Measurements from ENCODE around the gene USPL1.
A peak's percentile ranks its signal among the peaks of the same experiment; 100 is the strongest.

USPL1 gene

DNA sequence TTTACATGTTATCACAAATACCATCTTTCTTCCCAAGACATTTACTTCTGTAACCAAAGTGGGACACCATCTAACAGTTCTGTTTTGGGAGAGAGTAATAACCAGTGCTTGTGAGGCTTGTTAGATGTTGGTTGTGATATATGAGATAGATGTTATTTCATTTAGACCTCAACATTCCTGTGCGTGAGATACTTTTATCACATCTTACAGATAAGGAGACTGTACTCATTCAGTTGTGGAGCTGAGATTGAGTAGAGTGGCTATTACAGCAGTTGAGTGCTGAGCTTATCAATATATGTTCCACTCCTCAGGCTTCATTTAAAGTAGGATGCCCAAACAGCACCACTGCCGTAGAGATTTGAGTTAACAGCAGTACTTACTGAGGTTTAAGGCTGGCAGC, 43.1 kb downstream of the USPL1 start:
- Histone ChIP-seq H3K9ac (ENCODE audit: low read depth, low read length) (no peak overlapping the region), H3K4me1 (ENCODE audit: insufficient read depth, low read length) (0 out of 2 replicates have a peak, but pooled peaks cover 4% of the 10 kb centered on the region), H3K4me3 (ENCODE audit: low read length) (no peak overlapping the region), H3K9me3 (ENCODE audit: insufficient read depth, low read depth, low read length) (no peaks in the 10 kb centered on the region), H3K36me3 (ENCODE audit: insufficient read depth, low read length) (peaks cover 36% of the 10 kb centered on the region), H3K27ac (ENCODE audit: low read depth, low read length) (no peak overlapping the region), H3K27me3 (ENCODE audit: insufficient read depth, low read length) (no peaks in the 10 kb centered on the region)
- WGBS = 89% methylated on average over 1 of the region's 2 CpGs

DNA sequence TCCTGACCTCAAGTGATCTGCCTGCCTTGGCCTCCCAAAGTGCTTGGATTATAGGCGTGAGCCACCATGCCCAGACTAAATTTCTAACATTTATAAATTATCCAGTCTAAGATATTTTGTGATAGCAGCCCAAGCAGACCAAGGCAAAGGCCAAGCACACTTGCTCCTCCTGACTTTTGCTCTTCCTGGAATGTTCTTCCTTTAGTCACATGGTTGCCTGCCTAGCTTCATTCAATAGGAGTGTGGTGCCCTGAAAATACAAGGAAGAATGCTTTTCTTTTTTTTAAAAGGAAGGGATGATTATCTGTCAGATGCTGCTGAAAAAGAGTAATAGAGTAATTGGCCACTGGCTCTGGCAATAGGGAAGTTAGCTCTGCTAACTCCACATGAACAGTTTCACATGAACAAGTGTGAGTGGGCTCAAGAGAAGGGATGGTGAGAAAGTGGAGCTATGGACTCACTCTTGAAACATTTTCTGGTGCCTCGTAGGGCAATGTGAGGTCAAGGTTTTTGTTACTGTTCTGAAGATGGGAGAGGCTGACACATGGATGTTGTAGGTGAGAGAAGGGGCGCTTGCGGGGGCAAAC, 47.1 kb downstream of the USPL1 start:
- no peaks in the 10 kb centered on the region for H3K4me1 ChIP-seq (ENCODE audit: insufficient read depth, low read length)
- H3K36me3 ChIP-seq (ENCODE audit: insufficient read depth, low read length) = no peaks in the 10 kb centered on the region
- no peaks in the 10 kb centered on the region for H3K9me3 ChIP-seq (ENCODE audit: insufficient read depth, low read depth, low read length)
- no peak overlapping the region for H3K4me3 ChIP-seq (ENCODE audit: low read length)
- no peaks in the 10 kb centered on the region for H3K27me3 ChIP-seq (ENCODE audit: insufficient read depth, low read length)
- H3K27ac ChIP-seq (ENCODE audit: low read depth, low read length) = no peak overlapping the region
- no peak overlapping the region for H3K9ac ChIP-seq (ENCODE audit: low read depth, low read length)
- 83% methylated on average over 4 of the region's 4 CpGs for WGBS

DNA sequence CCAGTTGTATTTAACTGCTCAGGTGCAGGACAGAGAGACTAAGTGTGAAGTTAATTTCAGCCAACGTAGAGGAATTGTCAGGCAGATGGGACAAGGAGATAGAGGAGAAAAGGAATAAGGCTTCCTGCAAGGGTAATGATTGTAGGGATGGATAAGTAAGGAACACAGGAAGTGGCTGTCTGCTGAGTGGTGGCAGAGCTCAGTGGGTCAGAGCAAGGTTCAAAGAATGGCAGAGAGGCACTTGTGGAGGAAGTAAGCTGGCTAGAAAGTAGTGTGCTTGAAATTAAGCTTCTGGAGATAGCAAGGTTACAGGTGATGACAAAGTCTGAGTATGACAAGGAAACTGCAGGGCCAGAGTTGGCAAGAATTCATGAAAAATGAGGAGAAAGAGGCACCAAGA, 47.9 kb downstream of the USPL1 start:
- no peaks in the 10 kb centered on the region for H3K9me3 ChIP-seq (ENCODE audit: insufficient read depth, low read depth, low read length)
- no peaks in the 10 kb centered on the region for H3K36me3 ChIP-seq (ENCODE audit: insufficient read depth, low read length)
- no peaks in the 10 kb centered on the region for H3K27me3 ChIP-seq (ENCODE audit: insufficient read depth, low read length)
- H3K4me1 ChIP-seq (ENCODE audit: insufficient read depth, low read length) = no peaks in the 10 kb centered on the region
- no peak overlapping the region for H3K27ac ChIP-seq (ENCODE audit: low read depth, low read length)
- WGBS = 75% methylated on average over 1 of the region's 1 CpG
- no peak overlapping the region for H3K9ac ChIP-seq (ENCODE audit: low read depth, low read length)
- H3K4me3 ChIP-seq (ENCODE audit: low read length) = no peak overlapping the region

DNA sequence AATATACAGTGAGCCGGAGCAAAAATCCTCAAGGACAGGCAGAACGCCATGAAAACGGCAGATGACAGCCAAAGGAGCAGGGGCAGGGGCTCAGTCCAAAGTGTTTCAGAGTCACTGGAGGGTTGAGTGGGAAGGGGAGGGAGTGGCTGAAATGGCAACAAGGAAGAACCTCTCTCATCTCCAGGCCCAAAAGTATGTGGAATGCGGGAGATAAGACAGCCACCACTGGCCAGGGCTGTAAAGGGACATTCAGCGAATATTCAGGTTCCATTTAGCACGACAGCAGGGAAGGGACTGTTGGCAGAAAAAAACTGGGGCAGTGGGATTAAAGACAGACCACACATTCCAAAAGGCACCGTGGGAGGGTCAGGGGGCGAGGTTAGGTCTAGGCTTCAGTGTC, 48.4 kb downstream of the USPL1 start:
- Histone ChIP-seq H3K27me3 (ENCODE audit: insufficient read depth, low read length) (no peaks in the 10 kb centered on the region), H3K9ac (ENCODE audit: low read depth, low read length) (no peak overlapping the region), H3K36me3 (ENCODE audit: insufficient read depth, low read length) (no peaks in the 10 kb centered on the region), H3K27ac (ENCODE audit: low read depth, low read length) (no peak overlapping the region), H3K4me3 (ENCODE audit: low read length) (no peak overlapping the region), H3K4me1 (ENCODE audit: insufficient read depth, low read length) (no peaks in the 10 kb centered on the region), H3K9me3 (ENCODE audit: insufficient read depth, low read depth, low read length) (no peaks in the 10 kb centered on the region)
- WGBS = 63% methylated on average over 8 of the region's 8 CpGs

DNA sequence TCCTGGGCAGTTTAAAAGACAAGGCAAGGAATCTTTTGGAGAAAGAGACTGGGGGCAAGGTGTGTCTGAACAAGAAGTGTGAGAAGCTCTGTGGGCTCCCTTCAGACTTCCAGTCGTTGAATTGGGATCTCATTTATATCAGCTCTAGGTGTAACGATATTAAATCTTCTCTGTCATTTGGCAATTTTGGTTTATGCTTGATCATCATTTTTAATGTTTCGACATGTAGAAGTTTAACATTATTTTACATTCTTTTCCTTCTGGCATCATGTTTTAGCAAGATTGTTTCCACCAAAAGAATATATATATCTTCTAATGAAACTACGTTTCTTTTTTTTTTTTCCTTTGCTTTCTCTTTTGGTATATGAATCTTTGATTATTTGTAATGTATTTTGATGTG, 49.3 kb downstream of the USPL1 start:
- Histone ChIP-seq H3K9me3 (ENCODE audit: insufficient read depth, low read depth, low read length) (no peaks in the 10 kb centered on the region), H3K9ac (ENCODE audit: low read depth, low read length) (no peak overlapping the region), H3K4me3 (ENCODE audit: low read length) (no peak overlapping the region), H3K27me3 (ENCODE audit: insufficient read depth, low read length) (no peaks in the 10 kb centered on the region), H3K36me3 (ENCODE audit: insufficient read depth, low read length) (no peaks in the 10 kb centered on the region), H3K4me1 (ENCODE audit: insufficient read depth, low read length) (no peaks in the 10 kb centered on the region), H3K27ac (ENCODE audit: low read depth, low read length) (no peak overlapping the region)
- WGBS = 94% methylated on average over 2 of the region's 4 CpGs

DNA sequence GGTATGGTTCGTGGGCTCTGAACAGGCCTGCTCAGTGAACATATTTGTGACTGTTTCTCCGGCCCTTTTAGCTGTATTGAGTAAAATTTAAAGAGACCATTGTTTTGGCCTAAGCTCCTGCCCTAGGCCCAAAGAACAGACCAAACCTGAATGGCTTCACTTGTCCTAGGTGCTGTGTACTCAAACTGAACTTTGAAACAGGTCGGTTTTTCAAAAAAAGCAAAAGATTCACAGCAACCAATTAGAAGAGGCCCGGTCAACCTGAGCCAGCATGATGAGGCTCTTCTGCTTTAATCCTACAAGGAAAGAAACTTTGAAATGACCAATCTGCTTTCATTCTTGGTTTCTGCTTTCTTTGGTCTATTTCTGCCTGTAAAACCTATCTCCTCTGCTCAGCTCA, 50.6 kb downstream of the USPL1 start:
- WGBS = 96% methylated on average over 4 of the region's 4 CpGs

DNA sequence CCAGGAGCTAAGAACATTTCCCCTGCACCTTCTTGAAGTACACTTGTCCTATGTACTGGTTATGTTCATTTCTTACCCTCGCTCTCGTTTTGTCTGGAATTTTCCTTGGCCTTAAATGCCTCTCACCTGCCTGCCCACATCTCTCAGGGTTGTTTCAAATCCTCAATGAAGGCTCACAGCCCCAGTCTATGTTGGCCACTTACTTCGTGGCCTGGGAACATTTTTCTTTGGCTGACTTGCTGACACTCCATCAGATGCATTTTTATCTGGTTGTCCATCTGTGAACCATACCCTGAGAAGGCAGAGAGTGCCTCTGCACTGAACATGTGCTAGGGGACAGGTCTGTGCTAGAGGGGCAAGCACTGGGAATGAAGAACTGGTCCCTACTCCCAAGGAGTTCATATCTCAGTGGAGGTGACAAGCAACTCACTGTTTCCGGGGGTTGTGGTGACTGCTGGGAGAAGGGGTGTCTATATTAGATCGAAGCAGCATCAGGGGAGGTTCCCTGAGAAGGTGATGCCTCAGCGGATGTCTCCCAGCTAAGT, 53.6 kb downstream of the USPL1 start:
- H3K4me1 ChIP-seq (ENCODE audit: insufficient read depth, low read length) = no peaks in the 10 kb centered on the region
- 92% methylated on average over 6 of the region's 6 CpGs for WGBS
- no peaks in the 10 kb centered on the region for H3K36me3 ChIP-seq (ENCODE audit: insufficient read depth, low read length)
- H3K27ac ChIP-seq (ENCODE audit: low read depth, low read length) = no peak overlapping the region
- H3K4me3 ChIP-seq (ENCODE audit: low read length) = no peak overlapping the region
- H3K9me3 ChIP-seq (ENCODE audit: insufficient read depth, low read depth, low read length) = no peaks in the 10 kb centered on the region
- H3K9ac ChIP-seq (ENCODE audit: low read depth, low read length) = no peak overlapping the region
- H3K27me3 ChIP-seq (ENCODE audit: insufficient read depth, low read length) = peaks cover 4% of the 10 kb centered on the region

More for the DNA sequence above, 50.6 kb downstream of the USPL1 start:
- H3K4me3 ChIP-seq (ENCODE audit: low read length) = no peak overlapping the region
- H3K4me1 ChIP-seq (ENCODE audit: insufficient read depth, low read length) = no peaks in the 10 kb centered on the region
- no peak overlapping the region for H3K27ac ChIP-seq (ENCODE audit: low read depth, low read length)
- H3K27me3 ChIP-seq (ENCODE audit: insufficient read depth, low read length) = no peaks in the 10 kb centered on the region
- H3K9me3 ChIP-seq (ENCODE audit: insufficient read depth, low read depth, low read length) = no peaks in the 10 kb centered on the region
- no peaks in the 10 kb centered on the region for H3K36me3 ChIP-seq (ENCODE audit: insufficient read depth, low read length)
- H3K9ac ChIP-seq (ENCODE audit: low read depth, low read length) = no peak overlapping the region

DNA sequence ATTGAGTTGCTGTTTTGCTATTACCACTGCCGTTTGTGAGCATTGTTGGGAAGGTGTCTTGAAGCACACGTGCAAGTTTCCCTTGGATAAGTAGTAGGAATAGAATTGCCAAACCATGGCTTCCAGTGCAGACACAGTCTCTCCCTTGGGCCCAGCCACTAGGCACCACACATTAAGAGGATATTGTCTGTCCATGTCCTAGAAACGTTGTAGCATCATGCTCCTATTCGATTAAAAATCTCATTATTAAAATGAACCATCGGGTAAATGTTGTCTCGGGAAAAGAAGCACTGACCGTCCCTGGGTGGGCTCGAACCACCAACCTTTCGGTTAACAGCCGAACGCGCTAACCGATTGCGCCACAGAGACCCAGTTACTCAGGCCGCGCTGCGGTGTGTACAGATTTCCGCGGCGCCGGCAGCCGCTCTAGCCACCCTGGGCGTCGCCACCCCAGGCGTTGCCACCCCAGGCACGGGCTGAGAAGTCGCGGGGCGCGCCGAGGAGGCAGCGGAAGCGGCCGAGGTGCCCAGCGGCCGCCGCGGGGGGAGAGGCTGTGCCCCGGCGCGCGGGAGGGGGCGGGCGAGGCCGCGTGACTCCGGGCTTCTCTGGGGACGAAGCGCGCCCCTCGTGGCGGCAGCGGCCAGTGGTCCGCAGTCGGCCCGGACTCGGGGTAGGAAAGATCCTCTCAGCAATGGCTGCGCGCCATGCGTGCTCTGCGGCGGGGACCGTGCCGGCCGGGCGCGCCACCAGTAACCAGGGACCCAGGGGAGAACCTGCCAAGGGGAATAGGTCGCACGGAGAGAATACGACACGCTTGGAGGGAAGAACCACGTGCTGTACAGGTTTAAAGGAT, 56.2 kb downstream of the USPL1 start:
- H3K27me3 ChIP-seq (ENCODE audit: insufficient read depth, low read length) = peaks cover 4% of the 10 kb centered on the region
- WGBS = 2% methylated on average over 72 of the region's 72 CpGs
- H3K9me3 ChIP-seq (ENCODE audit: insufficient read depth, low read depth, low read length) = no peaks in the 10 kb centered on the region
- H3K27ac ChIP-seq (ENCODE audit: low read depth, low read length) = no peak overlapping the region
- H3K9ac ChIP-seq (ENCODE audit: low read depth, low read length) = peak overlapping the region; percentile 78
- no peaks in the 10 kb centered on the region for H3K36me3 ChIP-seq (ENCODE audit: insufficient read depth, low read length)
- no peaks in the 10 kb centered on the region for H3K4me1 ChIP-seq (ENCODE audit: insufficient read depth, low read length)
- H3K4me3 ChIP-seq (ENCODE audit: low read length) = peak overlapping the region; percentile 57

DNA sequence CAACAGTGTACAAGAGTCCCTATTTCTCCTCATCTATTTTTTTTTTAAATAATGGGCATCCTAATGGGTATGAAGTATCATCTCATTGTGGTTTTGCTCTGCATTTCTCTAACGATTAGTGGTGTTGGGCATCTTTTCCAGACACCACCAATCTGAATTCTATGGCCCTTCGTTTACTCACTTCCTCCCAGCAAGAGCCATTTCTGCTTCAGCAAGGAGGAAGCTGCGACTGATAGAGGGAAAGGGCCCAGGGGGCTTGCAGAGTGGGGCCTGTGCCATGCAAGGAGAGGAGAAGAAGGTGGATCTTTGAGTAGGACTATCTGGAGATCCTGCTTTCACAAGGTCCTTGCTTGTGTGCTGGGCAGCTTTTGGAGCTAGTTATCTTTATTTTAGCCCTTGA, 58.0 kb downstream of the USPL1 start:
- Histone ChIP-seq H3K9ac (ENCODE audit: low read depth, low read length) (no peak overlapping the region), H3K27ac (ENCODE audit: low read depth, low read length) (no peak overlapping the region), H3K27me3 (ENCODE audit: insufficient read depth, low read length) (peaks cover 4% of the 10 kb centered on the region), H3K36me3 (ENCODE audit: insufficient read depth, low read length) (no peaks in the 10 kb centered on the region), H3K4me3 (ENCODE audit: low read length) (no peak overlapping the region), H3K4me1 (ENCODE audit: insufficient read depth, low read length) (no peaks in the 10 kb centered on the region), H3K9me3 (ENCODE audit: insufficient read depth, low read depth, low read length) (no peaks in the 10 kb centered on the region)
- 80% methylated on average over 3 of the region's 3 CpGs for WGBS

DNA sequence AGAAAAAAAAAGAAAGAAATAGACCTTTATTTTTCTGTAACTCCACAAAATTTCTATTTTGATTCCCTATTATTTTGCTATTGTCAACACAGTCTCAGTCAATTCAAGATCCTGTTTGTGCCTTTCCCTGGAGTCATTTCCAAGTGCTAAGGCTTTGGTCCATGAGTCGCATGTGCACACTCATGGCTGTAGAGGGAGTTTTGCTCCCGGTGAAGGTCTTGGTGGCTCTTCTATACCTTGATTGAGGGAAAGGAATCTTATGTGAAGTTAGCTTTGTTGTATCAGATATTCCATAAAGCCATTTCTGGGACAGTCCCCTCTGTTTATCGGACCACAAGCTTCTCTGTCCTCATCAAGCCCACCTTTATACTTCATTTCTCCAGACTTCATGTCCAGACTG, 59.0 kb downstream of the USPL1 start:
- Histone ChIP-seq H3K27ac (ENCODE audit: low read depth, low read length) (no peak overlapping the region), H3K9ac (ENCODE audit: low read depth, low read length) (no peak overlapping the region), H3K36me3 (ENCODE audit: insufficient read depth, low read length) (no peaks in the 10 kb centered on the region), H3K9me3 (ENCODE audit: insufficient read depth, low read depth, low read length) (no peaks in the 10 kb centered on the region), H3K4me3 (ENCODE audit: low read length) (no peak overlapping the region), H3K4me1 (ENCODE audit: insufficient read depth, low read length) (no peaks in the 10 kb centered on the region), H3K27me3 (ENCODE audit: insufficient read depth, low read length) (peaks cover 4% of the 10 kb centered on the region)
- WGBS = 93% methylated on average over 2 of the region's 3 CpGs

DNA sequence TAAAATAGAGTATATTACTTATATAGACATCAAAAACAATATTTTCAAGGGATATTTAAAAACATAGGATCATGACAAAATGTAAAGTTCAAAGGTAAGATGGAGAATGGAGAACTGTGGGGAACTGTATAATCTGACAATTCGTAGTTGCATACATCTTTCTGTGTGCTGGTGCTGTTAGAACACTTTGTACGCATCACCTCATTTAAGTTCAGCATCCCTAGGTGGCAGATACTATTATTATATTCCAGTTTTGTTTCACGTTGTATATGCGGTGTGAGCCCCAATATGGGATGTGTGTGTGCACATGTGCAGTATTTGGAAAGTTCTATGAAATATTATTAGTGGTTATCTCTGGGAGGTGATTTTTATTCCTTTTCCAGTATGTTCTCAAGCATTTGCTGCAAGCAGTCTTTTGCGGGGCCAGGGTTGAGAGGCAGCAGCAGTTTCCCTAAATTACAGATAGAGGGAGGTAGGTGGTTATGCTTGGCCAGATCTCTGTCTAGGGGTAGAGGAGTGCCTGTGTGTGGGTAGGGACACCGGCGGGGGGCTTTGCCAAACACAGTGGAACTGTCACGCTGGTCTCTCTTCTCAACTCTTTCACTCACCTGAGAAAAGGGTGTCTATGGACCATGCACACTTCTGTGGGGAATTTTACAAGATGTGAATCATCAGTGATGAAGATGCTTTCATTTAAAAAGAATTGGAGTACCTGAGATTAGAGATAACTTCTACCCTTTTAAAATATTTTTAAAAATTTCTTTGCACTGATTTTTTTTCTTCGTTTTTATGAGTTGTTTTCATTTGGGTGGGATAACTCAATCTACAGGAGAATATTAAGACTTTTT, 62.0 kb downstream of the USPL1 start:
- Histone ChIP-seq H3K9me3 (ENCODE audit: insufficient read depth, low read depth, low read length) (no peaks in the 10 kb centered on the region), H3K9ac (ENCODE audit: low read depth, low read length) (no peak overlapping the region), H3K4me3 (ENCODE audit: low read length) (no peak overlapping the region), H3K36me3 (ENCODE audit: insufficient read depth, low read length) (no peaks in the 10 kb centered on the region), H3K4me1 (ENCODE audit: insufficient read depth, low read length) (no peaks in the 10 kb centered on the region), H3K27me3 (ENCODE audit: insufficient read depth, low read length) (no peaks in the 10 kb centered on the region), H3K27ac (ENCODE audit: low read depth, low read length) (no peak overlapping the region)
- 58% methylated on average over 7 of the region's 9 CpGs for WGBS
